ENCODE results near the gene FBN1.

FBN1 gene

GRCh38 chr15:48463366-48463880 is 182.1 kb downstream of the FBN1 start:
- no peak for ATAC-seq
- no peak for TF ChIP-seq ISL1 (CRISPR knock-in tag; IDR thresholded peaks at IDR 0.05)
- TF ChIP-seq, protein P1, sequence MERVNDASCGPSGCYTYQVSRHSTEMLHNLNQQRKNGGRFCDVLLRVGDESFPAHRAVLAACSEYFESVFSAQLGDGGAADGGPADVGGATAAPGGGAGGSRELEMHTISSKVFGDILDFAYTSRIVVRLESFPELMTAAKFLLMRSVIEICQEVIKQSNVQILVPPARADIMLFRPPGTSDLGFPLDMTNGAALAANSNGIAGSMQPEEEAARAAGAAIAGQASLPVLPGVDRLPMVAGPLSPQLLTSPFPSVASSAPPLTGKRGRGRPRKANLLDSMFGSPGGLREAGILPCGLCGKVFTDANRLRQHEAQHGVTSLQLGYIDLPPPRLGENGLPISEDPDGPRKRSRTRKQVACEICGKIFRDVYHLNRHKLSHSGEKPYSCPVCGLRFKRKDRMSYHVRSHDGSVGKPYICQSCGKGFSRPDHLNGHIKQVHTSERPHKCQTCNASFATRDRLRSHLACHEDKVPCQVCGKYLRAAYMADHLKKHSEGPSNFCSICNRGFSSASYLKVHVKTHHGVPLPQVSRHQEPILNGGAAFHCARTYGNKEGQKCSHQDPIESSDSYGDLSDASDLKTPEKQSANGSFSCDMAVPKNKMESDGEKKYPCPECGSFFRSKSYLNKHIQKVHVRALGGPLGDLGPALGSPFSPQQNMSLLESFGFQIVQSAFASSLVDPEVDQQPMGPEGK (CRISPR knock-in tag; IDR thresholded peaks at IDR 0.05; ENCODE audit: borderline replicate concordance) = no peak
- TF ChIP-seq ZNF70 (CRISPR knock-in tag; IDR thresholded peaks at IDR 0.05) = no peak
- no peak for TF ChIP-seq SNAI2 (CRISPR knock-in tag; IDR thresholded peaks at IDR 0.05)
- TF ChIP-seq ESRRG (CRISPR knock-in tag; IDR thresholded peaks at IDR 0.05) = no peak
- TF ChIP-seq OSR1 (CRISPR knock-in tag; IDR thresholded peaks at IDR 0.05) = no peak
- TF ChIP-seq ZNF8 (CRISPR knock-in tag; IDR thresholded peaks at IDR 0.05) = no peak
- TF ChIP-seq PPARA (CRISPR knock-in tag; IDR thresholded peaks at IDR 0.05; ENCODE audit: borderline replicate concordance) = no peak
- TF ChIP-seq TSHZ2 (CRISPR knock-in tag; IDR thresholded peaks at IDR 0.05) = no peak
- no peak for TF ChIP-seq ZFP3 (CRISPR knock-in tag; IDR thresholded peaks at IDR 0.05)
- no peak for TF ChIP-seq ZNF565 (CRISPR knock-in tag; conservative IDR thresholded peaks at IDR 0.05; ENCODE audit: low read depth)
- no peak for TF ChIP-seq ZFP30 (CRISPR knock-in tag; IDR thresholded peaks at IDR 0.05)

- TF ChIP-seq ISL1 (CRISPR knock-in tag; IDR thresholded peaks at IDR 0.05) = no peak
- no peak for ATAC-seq
Measured at GRCh38 chr15:48462688-48463087, 182.8 kb downstream of the FBN1 start.

GRCh38 chr15:48459571-48460442 is 185.7 kb downstream of the FBN1 start:
- no peak for ATAC-seq
- no peak for TF ChIP-seq ISL1 (CRISPR knock-in tag; IDR thresholded peaks at IDR 0.05)
- TF ChIP-seq BACH2 (CRISPR knock-in tag; IDR thresholded peaks at IDR 0.05; ENCODE audit: borderline replicate concordance) = no peak
- no peak for TF ChIP-seq CSRNP3 (CRISPR knock-in tag; IDR thresholded peaks at IDR 0.05)
- no peak for TF ChIP-seq ZC3H10 (CRISPR knock-in tag; IDR thresholded peaks at IDR 0.05)
- TF ChIP-seq ESRRG (CRISPR knock-in tag; IDR thresholded peaks at IDR 0.05) = no peak

DNA sequence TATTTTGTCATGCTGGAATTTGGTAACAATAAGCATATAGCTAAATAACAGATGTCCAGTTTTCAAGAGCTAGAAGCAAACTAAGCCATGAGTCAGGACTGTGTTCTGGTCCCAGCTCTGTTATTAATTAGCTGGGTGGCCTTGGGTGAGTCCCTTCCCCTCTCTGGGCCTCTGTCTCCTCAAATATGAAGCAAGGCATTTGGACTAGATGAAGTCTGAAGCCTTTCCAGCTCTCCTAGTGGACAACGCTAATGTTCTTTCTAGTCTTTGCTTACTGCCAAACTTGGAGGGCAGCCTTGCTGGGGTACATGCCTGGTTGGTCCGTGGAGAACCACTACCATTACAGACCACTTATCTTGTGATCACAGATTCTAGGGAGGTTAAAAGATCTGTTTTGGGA is 186.6 kb downstream of the FBN1 start:
- ATAC-seq = no peak
- TF ChIP-seq TOX (CRISPR knock-in tag; IDR thresholded peaks at IDR 0.05; ENCODE audit: borderline replicate concordance) (no peak), GLIS3 (CRISPR knock-in tag; IDR thresholded peaks at IDR 0.05) (no peak), RARB (CRISPR knock-in tag; IDR thresholded peaks at IDR 0.05) (no peak), ZFP30 (CRISPR knock-in tag; IDR thresholded peaks at IDR 0.05) (no peak), TCF4 (CRISPR knock-in tag; IDR thresholded peaks at IDR 0.05; ENCODE audit: borderline replicate concordance) (no peak), ARNTL (CRISPR knock-in tag; IDR thresholded peaks at IDR 0.05; ENCODE audit: borderline replicate concordance, low read depth) (no peak), ISL1 (CRISPR knock-in tag; IDR thresholded peaks at IDR 0.05) (no peak), SNAI2 (CRISPR knock-in tag; IDR thresholded peaks at IDR 0.05) (no peak), ZFP3 (CRISPR knock-in tag; IDR thresholded peaks at IDR 0.05) (no peak), ZNF8 (CRISPR knock-in tag; IDR thresholded peaks at IDR 0.05) (no peak), CSRNP3 (CRISPR knock-in tag; IDR thresholded peaks at IDR 0.05) (no peak), ZNF70 (CRISPR knock-in tag; IDR thresholded peaks at IDR 0.05) (no peak)
